ENCODE results near the gene HES7.

The HES7 gene

GRCh38 chr17:8142887-8143580 is 19.1 kb upstream of the HES7 start:
- DNase-seq = no peak

DNA sequence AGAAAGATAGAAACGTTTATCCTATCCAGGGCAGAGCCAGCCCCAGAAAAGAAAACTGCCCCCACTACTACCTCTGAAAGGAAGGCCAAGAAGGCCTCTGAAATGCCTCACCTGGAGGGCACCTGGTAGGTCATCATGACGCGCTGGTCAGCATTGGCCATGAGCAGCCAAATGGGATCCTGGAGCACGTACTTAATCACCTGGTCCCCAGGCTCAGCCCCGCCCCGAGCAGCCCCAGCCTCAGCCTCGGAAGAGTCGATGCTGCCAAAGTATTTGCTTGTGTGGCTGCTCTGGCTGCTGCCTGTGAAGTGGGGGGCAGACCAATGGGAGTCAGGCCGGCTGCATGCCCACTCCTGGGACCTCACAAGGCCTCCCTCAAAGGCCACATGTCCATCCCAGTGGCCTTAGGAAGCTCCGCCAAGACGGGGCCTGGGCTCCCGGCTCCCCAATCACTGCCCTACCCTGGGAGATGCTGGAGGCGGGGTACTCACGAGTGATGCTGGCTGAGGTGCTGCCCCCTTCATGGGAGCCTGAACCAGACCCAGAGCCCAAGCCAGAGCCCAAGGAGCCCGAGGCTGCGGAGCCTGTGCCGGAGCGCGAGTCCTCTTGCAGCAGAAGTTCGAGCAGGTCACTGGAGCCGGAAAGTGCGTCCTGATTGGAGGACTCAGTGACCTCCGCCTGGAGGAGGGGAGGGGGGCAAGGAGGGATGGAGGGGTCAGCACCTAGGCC is 18.4 kb upstream of the HES7 start:
- no peak for DNase-seq

GRCh38 chr17:8141741-8142140 is 17.8 kb upstream of the HES7 start:
- no peak for DNase-seq

DNA sequence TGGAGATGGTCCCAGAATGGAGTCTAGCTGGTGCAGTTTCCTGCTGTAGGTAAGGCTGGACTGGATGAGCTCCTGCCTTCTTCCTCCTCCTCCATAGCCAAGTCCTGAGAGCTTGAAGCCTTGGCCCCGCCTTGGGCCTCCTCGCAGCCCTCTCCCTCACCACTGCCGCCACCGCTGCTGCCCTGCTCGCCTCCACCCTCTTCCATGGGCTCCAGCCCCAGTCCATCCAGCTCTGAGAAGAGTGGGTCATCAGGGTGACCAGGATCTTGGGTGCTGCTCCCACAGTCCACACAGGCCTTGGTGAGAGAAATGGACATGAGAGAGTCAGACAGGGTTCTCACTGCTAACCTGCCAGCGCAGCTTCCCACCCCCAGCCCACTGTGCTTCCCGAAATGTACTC is 17.1 kb upstream of the HES7 start:
- no peak for DNase-seq

DNA sequence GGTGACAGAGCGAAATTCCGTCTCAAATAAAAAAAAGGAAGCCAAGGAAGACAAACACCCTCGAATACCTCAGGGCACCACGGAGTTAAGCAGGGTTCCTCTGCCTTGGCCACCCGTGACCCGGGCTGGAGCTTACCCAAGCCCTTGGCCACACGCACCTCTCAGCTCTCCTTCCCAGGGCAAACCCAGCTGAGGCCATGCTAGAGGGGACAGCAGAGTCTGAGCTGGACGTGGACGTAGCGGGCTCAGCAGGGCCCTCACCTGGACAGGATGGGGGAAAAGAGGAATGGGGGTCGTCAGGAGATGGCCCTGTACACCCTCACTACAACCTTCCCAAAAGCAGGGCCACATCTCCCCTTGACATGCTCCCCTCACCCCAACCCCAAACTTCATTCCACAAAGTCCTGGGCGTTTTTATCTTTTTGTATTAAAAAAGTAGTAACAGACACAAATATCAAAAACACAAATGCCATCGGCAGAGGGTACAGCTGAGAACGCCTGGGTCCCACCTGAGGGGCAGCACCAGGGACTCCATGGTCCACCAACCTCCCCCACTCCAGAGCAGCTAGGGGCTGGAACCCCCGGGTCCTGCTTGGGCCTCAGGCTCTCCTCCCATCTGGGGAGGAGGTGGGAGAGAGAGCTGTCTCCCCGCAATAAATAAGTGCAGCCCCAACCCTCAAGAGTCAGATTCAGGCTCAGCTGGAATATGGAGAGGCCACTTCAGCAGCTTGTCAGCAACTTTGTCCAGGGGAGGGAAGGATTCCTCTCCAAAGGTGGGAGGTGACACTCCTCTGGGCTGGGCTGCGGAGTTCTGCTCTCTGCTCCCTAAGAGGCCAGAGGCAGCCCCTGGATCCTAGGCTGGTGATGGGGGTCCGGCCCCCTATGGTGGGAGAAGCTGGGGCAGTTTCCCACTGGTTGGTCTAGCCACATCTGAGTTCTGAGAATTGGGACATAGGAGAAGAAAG is 16.4 kb upstream of the HES7 start:
- no peak for DNase-seq

DNA sequence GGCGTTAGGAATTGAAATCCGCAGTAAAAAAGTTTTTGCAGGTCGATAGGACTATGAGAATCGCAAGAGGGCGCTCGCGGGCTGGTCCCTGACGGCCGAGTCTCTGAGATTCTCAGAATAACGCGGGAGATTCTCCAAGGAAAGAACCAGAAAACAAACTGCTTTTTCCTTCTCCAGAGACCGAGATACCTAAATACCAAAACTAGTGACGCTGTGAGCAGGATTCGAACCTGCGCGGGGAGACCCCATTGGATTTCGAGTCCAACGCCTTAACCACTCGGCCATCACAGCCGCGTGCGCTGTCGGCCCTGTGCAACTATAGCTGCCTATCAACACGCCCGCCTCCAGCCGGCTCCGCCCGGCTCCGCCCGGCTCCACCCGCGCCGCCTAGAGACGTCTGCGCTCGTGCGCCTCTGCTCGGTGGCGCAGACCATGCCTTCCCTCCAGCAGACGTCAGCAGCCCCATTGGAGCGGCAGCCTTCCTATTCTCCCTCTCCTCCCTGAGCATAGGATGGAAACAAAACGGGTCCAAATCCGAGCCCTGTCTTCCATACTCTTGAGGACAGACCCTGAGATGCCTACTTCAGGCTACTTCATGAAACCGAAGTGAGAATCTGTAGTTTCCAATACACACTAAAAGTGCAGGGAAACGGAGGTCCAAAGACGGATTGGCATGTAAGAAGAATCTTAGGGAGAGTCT is 14.9 kb upstream of the HES7 start:
- peak; percentile 96 for DNase-seq

DNA sequence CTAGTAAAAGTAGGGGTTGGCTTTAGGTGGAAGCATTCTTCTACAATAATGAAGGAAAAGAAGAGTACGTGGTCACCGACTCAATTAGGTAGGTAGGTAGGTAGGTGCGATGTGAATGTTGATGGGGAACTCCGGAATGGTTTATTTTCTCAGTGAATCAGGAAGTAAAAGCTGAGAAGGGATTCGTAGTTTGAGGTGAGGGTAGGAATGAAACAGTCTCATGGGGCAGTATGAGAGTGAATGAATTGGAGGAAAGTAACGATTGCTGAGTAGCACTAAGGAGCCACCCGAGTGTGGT is 14.4 kb upstream of the HES7 start:
- DNase-seq = no peak

DNA sequence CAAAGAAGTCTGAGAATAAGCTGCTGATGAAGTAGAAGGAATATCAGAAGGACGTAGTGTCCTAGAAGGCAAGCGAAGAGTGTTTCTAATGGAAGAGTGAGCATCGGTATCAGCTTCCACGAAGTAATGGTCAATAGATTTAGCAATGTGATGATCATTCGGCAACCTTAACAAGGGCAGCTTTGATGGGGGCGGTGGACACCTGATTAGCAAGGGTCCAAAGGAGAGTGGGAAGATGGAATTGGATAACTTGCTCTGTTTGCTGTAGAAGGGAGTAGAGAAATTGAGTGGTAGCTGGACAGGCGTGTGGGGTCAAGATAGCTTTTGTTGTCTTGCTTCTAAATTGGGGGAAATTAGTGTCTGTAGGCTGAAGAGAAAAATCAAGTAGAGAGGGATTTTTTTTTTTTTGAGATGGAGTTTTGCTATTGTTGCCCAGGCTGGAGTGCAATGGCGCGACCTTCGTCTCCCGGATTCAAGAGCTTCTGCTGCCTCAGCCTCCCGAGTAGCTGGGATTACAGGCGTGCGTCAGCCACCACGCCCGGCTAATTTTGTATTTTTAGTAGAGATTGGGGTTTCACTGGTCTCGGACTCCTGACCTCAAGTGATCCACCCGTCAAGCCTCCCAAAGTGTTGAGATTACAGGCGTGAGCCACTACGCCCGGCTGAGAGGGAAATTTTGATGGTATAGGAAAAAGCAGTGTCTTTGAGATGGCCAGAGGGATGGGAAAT is 13.9 kb upstream of the HES7 start:
- no peak for DNase-seq

DNA sequence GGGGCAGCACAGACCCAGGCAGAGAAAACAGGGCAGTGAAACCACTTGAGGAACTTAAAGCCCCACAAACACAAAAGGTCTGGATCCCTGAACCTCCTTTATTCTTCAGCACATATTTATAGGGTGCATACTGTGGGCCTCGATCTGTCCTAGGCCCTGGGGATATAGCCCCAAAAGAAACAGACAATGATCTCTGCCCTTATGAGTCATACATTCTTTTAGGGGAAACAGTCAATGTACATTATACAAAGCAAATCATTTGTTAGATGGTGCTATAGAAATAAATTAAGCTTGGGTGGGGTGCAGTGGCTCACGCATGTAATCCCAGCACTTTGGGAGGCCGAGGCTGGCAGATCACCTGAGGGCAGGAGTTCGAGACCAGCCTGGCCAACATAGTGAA is 10.0 kb upstream of the HES7 start:
- DNase-seq = no peak

- no peak for DNase-seq
Observed at GRCh38 chr17:8133399-8133798, 9.5 kb upstream of the HES7 start.

- DNase-seq = no peak
Observed at GRCh38 chr17:8131844-8132441, 8.0 kb upstream of the HES7 start.

- DNase-seq = no peak
Observed at GRCh38 chr17:8128125-8128784, 4.3 kb upstream of the HES7 start.

DNA sequence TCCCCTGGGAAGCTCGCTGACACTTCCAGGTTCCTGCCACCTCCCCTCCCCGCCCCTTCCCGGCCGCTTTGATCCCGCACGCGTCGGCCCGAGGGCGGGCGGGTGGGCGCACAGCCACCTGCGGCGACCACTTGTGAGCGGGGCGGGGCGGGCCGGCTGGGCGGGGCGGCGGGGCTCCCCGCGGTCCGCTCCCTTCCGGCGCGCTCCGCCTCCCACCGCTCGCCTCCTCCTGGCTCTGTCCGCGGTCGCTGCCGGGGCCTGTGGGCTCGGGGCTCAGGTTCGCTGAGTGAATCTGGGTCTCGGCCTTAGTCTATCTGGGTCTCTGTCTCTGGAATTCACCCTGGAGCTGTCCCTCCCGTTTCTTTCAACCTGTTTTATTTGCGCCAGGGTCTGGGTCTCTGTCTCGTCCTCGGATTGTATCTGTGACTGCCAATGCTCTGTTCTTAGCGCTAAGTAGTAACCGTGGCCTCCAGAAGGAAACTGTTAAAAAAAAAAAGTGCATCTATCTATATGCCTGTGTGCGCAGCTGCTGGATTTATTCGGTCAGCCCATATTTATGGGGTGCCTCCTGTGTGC is 2.7 kb upstream of the HES7 start:
- DNase-seq = peak; percentile 54

- DNase-seq = peak; percentile 22
Observed at GRCh38 chr17:8125947-8126490, 2.1 kb upstream of the HES7 start.

DNA sequence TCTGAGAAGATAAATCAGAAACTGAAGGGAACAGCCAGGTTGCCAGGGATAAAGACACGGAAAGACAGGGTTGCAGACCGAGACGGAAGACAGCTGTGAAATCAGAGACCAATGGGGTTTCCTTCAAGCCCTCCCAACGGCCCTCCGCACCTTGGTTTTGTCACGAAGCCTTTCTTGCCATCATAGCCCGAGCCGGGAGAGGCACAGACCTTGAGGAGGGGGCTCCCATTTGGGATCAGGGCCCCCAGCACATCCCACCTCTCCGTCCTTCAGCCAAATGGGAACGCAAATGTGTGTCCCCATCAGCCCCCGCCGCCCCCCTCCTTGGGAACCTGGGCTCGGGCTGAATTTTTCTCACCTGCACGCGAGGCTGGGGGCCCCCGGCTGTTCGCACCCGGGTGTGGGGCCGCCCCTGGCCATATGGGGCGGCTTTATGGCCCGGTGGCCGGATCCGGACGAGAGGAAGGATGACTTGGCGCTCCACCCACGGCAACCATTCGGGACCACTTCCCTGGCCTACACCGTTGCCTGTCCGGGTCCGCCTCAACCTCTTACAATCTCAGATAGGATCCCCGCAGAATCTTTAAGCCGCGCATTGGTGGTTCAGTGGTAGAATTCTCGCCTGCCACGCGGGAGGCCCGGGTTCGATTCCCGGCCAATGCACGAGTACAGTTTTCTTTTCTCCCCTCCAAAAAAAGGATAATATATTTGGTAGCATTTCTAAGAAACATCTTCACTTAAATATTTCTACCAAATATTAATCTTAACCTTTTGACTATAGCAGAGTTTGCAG is 1.4 kb upstream of the HES7 start:
- DNase-seq = peak; percentile 84

DNA sequence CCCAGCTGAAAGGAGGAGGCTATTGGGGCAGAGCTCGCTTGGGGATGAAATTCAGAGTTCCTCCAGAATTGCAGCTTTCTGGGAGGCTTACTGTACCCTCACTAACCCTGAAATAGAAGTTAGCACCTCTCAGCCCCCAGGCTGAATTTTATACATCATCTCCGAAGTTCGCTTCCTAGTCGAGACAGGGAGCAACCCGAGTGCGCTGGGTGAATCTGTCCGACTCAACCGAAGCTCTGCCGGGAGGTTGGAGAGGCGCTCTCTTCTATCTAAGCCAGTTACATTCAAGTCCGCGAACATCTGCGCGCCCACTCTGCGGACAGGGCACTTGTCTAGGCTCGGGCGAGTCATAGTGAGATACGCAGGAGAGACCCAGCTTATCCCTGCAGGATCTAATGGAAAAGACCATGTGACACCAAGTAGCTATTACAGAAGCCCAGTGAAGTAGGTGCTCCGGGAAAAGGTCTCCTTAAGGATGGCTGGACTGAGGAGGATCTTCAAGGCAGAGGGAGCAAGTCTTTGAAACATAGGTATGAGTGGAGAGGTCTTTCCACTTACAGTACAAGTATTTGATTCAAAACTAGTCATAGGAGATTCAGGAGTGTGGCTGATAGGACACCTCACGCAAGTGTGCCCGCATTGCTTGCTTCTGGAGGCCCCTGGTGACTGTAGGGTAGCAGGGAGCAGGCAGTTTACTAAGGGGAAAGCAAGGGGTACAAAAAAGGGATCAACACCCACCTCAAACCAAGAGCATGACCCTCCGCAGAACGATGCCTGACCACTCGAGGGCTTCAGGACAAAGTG is 646 bp upstream of the HES7 start:
- peak; percentile 31 for DNase-seq

GRCh38 chr17:8122924-8123694 is 797 bp downstream of the HES7 start:
- peak; percentile 59 for DNase-seq

DNA sequence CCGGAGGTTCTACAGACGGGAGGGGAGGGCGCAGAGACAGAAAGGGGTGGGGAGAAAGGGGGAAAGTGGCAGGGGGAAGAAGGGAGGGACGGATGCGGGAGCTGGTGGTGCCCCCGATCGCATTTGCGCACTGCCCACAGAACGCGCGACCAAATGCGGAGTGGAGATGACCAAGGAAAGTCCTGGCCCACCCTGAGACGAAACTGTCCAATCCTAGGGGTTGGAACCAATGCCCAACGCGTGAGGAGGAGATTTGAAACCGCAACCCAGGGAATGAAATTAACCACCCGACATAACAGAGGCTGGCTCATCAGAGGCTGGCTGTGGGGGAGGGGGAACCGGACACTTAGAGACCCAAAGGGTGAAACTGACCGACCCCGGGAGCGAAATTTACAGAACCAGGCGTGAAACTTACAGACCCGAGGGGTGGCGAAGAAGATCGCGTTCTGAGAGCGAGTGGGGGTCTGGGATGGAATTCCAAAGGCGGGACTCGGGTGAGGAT is 1.4 kb downstream of the HES7 start:
- peak; percentile 22 for DNase-seq
